Loucy (cell line): ENCODE data around the gene SCARF2.

ENCODE experiments used
- CTCF ChIP-seq: fragments of 200-600 bp; sonication (generic); conservative IDR thresholded peaks from 2 replicates; pipeline ENCODE4 v1.5.1; 2014; ENCODE audit warnings: mild to moderate bottlenecking, antibody characterized with exemption, low read length
- EZH2phosphoT487 ChIP-seq: fragments of 200-600 bp; IDR thresholded peaks from 2 replicates; pipeline ENCODE4 v1.6.1; 2018; ENCODE audit warnings: antibody characterized with exemption, mild to moderate bottlenecking, moderate library complexity, borderline replicate concordance

GRCh38 chr22:20418211-20418788 lies 19.3 kb downstream of the SCARF2 start:
- TF ChIP-seq CTCF (peak; percentile 82), EZH2phosphoT487 (no peak)
